T-helper 2 cell treated with Interferon-gamma antibody and Interleukin-4, amounts not matched to agents 5 μg/mL and 100 μg/mL, for 36 hours (primary cell): ENCODE results near the gene TMEM151A.

Experiments
- DNase-seq: peaks from one replicate; pipeline ENCODE4 v3.0.0; 2021; ENCODE audit warnings: low spot score
- H3K27ac Mint-ChIP-seq: one replicate; pipeline ENCODE4 v1.8.0; 2021; ENCODE audit warnings: mild to moderate bottlenecking, mixed read lengths
- H3K27me3 Mint-ChIP-seq: one replicate; pipeline ENCODE4 v1.8.0; 2021; ENCODE audit warnings: low read depth, mixed read lengths
- H3K36me3 Mint-ChIP-seq: one replicate; pipeline ENCODE4 v1.8.0; 2021; ENCODE audit warnings: low read depth, mixed read lengths
- H3K4me1 Mint-ChIP-seq: one replicate; pipeline ENCODE4 v1.8.0; 2021; ENCODE audit warnings: low read depth, mixed read lengths
- H3K4me3 Mint-ChIP-seq: one replicate; pipeline ENCODE4 v1.8.0; 2022; ENCODE audit warnings: mild to moderate bottlenecking, moderate library complexity, mixed read lengths
- H3K9me3 Mint-ChIP-seq: one replicate; pipeline ENCODE4 v1.8.0; 2021; ENCODE audit warnings: mixed read lengths

The TMEM151A gene

DNA sequence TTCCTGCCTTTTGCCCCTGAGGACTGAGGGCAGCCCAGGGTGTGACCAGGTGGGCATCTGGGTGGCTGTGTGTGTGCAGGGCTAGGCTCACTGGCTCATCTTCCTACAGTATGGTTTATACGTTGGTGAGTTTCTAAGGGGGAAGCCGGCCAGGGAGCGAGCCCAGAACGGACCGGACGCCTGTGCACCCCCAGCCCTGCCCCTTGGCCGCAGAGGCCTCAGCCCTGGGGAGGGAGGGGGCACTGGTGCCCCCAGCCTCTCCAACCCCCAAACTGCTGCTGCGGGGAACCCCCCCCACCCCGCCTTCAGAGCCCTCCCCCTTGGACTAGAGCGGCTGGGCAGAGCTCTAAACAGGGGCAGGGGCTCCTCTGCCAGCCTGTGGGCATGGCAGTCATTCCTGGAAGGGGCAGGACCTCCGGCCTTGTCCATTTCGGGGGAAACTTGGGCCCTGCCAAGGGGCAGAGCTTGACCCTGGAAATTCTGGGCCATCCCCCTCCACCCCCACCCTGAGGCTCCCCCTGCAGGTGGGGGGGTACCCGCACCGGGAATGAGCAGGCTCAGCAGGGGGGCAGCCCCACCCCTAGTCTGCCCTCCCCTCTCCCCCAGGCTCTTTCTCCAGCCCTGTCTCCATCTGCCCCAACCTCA is 8.1 kb upstream of the TMEM151A start:
- Mint-ChIP-seq H3K27me3 (peaks cover 10% of the 10 kb centered on the region), H3K4me1 (peaks cover 8% of the 10 kb centered on the region), H3K9me3 (no peaks in the 10 kb centered on the region), H3K27ac (no peak overlapping the region), H3K4me3 (no peak overlapping the region), H3K36me3 (no peaks in the 10 kb centered on the region)
- no peak for DNase-seq

GRCh38 chr11:66284526-66285078 is 7.1 kb upstream of the TMEM151A start:
- no peaks in the 10 kb centered on the region for H3K9me3 Mint-ChIP-seq
- no peak overlapping the region for H3K4me3 Mint-ChIP-seq
- peaks cover 2% of the 10 kb centered on the region for H3K36me3 Mint-ChIP-seq
- no peak overlapping the region for H3K27ac Mint-ChIP-seq
- no peak for DNase-seq
- peaks cover 8% of the 10 kb centered on the region for H3K27me3 Mint-ChIP-seq
- peaks cover 13% of the 10 kb centered on the region for H3K4me1 Mint-ChIP-seq

DNA sequence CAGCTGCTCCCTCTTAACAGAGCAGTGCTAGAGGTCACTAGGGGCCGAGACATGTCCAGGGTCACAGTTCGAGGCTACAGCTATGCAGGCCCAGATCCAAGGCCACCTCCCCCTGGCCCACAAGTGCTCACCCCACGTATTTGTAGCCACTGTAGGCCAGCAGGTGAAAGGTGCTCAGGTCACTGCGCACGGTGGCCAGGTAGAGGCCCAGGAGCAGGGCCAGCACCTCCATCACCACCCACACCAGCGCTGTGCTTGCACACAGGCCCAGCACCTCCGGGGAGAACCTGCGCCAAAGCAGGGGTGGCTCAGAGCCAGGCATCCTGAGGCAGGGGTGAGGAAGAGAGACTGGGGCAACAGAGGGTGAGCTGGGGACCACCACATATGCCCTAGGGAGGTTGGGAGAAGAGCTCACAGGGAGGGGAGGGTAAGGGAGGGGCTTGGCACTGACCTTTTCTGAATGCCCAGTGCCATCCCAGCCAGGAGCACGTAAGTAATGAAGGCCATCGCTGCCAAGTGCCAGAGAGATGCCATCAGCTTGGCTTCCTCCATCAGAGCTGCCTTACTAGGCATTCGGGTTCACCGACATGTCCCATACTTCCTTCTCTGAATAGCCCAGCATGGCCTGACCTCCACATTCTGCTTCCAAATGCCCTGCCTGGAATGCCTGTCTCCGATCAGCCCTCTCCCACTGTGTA is 6.3 kb upstream of the TMEM151A start:
- H3K27me3 Mint-ChIP-seq: peaks cover 10% of the 10 kb centered on the region
- no peak overlapping the region for H3K4me3 Mint-ChIP-seq
- H3K36me3 Mint-ChIP-seq: peaks cover 2% of the 10 kb centered on the region
- DNase-seq: no peak
- no peak overlapping the region for H3K27ac Mint-ChIP-seq
- H3K4me1 Mint-ChIP-seq: peaks cover 17% of the 10 kb centered on the region
- H3K9me3 Mint-ChIP-seq: no peaks in the 10 kb centered on the region

DNA sequence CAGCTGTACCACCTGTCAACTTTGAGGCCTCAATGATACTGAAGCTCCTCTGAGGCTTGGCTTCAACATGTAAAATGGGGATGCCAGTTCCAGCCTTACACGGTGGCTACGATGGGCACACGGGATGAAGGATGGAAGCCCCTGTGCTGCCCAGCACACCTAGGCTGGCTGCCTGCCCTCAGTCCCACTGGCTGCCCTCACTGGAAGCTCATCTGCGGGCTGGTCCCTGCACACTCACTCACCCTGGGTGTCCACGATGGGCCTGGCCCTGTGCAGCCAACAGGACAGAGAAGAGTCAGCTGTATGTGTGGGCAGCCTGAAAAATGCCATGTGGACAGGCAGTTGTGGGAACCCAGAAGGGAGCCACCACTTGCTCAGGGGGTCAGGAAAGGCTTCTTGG is 5.0 kb upstream of the TMEM151A start:
- Mint-ChIP-seq H3K27ac (no peak overlapping the region), H3K27me3 (peaks cover 17% of the 10 kb centered on the region), H3K9me3 (no peaks in the 10 kb centered on the region), H3K4me1 (peaks cover 15% of the 10 kb centered on the region), H3K4me3 (no peak overlapping the region), H3K36me3 (peaks cover 2% of the 10 kb centered on the region)
- DNase-seq: no peak

GRCh38 chr11:66287211-66287888 is 4.3 kb upstream of the TMEM151A start:
- Mint-ChIP-seq H3K4me1 (peaks cover 12% of the 10 kb centered on the region), H3K27ac (peak overlapping the region; percentile 28), H3K9me3 (no peaks in the 10 kb centered on the region), H3K27me3 (peaks cover 18% of the 10 kb centered on the region), H3K36me3 (peaks cover 2% of the 10 kb centered on the region), H3K4me3 (peak overlapping the region; percentile 92)
- DNase-seq: no peak

- H3K27me3 Mint-ChIP-seq: peaks cover 25% of the 10 kb centered on the region
- H3K4me1 Mint-ChIP-seq: peaks cover 16% of the 10 kb centered on the region
- peak overlapping the region; percentile 91 for H3K27ac Mint-ChIP-seq
- H3K36me3 Mint-ChIP-seq: peaks cover 3% of the 10 kb centered on the region
- H3K4me3 Mint-ChIP-seq: peak overlapping the region; percentile 92
- H3K9me3 Mint-ChIP-seq: no peaks in the 10 kb centered on the region
- no peak for DNase-seq
Measured at GRCh38 chr11:66287889-66288670, 3.6 kb upstream of the TMEM151A start.

DNA sequence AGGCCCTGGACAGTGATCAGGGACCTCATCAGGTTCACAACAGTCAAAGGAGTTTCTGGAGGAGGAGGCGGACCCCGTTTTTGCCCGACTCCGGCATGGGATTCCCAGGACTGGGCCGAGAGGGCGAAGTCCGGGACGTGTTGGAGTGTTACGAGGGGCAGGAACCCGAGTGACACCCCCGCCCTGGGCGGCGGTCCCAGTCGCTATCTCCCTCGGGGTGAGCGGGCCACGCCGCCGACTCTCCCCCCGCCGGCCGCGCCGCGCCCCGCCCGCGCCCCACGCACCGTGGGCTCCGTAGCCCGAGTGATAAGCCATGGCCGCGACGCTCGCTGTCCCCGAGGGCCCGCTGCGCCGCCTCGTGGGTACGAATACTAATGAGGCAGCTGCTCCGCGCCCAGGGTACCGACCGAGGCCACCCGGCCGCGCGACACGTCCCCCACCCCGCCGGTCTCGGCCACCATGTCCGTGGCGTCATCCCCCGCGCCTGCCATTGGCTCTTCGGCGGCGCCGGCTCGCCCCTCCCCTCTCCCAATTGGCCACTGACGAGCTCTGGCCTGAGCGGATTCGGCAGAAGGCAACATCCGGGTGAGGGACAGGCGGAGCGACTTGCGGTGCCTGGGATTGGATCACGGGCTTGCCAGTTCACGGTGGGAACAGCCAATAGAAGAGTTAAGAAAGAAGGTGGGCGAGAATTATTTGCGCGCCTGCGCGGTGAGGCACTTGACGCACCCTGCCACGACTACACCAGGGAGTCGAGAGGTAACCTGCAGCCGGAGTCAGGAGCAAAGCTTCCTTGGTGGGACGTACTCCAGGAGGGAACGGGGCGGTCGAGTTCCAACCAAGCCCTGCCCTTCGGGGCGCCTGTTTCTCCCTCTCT is 2.8 kb upstream of the TMEM151A start, which contains the start of gene YIF1A:
Gene YIF1A (minus strand): TSS at position 473 of the 877 bp plus-strand sequence. CDS start 158 bp downstream, at position 315.
- H3K36me3 Mint-ChIP-seq: peaks cover 3% of the 10 kb centered on the region
- DNase-seq: peak; percentile 99
- H3K4me1 Mint-ChIP-seq: peaks cover 16% of the 10 kb centered on the region
- H3K27me3 Mint-ChIP-seq: peaks cover 32% of the 10 kb centered on the region
- H3K4me3 Mint-ChIP-seq: peak within 1 kb of the TSS; percentile 92
- no peaks in the 10 kb centered on the region for H3K9me3 Mint-ChIP-seq
- peak within 1 kb of the TSS; percentile 92 for H3K27ac Mint-ChIP-seq

DNA sequence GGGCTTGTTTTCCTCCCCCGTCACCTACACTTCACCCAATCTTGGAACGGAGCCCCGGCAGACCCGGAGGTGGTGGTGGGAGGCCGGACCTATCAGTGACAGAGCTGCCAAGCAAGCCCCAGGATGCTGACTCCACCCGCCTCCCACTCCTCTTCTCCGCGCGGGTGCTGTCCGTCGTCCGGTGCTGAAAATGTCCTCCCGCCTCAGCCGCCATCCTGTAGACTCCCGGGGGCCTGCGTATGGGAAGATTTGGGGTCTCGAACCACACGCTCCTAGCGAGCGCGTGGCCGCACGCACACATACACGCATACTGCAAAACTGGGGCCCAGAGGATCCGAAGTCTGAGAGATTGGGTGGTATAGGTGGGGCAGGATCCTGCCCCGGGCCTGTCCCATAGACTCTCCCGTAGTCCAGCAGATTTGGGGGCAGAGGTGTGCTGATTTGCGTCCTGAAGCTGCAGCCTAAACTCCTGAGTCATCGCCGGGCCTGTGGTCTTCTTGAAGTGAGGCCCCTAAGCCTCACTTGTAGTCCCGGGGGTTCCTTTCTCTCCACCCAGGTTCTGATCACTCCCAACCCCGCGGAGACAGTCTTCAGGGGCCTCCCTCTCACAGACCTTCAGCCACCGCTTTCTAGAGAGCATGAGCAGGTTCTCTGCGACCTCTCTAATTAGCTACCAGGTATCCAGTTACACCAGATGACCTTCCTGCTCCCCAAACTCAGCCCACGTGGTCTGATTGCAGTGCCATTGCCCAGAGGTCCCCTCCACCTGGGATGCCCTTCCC is 2.0 kb upstream of the TMEM151A start:
- peak overlapping the region; percentile 87 for H3K4me3 Mint-ChIP-seq
- H3K27me3 Mint-ChIP-seq: peaks cover 34% of the 10 kb centered on the region
- peak overlapping the region; percentile 92 for H3K27ac Mint-ChIP-seq
- H3K4me1 Mint-ChIP-seq: peaks cover 16% of the 10 kb centered on the region
- peak; percentile 86 for DNase-seq
- no peaks in the 10 kb centered on the region for H3K9me3 Mint-ChIP-seq
- peaks cover 3% of the 10 kb centered on the region for H3K36me3 Mint-ChIP-seq

DNA sequence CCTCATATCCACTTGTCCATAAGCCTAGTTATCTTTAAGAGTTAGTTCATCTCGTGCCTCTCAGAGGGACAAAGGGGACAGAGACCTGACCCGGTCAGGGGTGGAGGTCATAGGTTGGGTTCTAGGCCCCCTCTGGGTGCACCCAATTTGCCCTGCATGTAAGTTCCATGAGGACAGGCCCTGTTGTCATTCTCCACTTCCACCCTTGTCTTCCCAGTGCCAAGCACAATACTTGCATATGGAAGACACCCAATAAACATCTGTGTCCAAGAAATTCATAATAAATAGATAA is 1.4 kb upstream of the TMEM151A start:
- no peak for DNase-seq
- H3K4me1 Mint-ChIP-seq: peaks cover 16% of the 10 kb centered on the region
- H3K36me3 Mint-ChIP-seq: peaks cover 3% of the 10 kb centered on the region
- H3K9me3 Mint-ChIP-seq: no peaks in the 10 kb centered on the region
- peaks cover 34% of the 10 kb centered on the region for H3K27me3 Mint-ChIP-seq
- H3K4me3 Mint-ChIP-seq: peak overlapping the region; percentile 87
- no peak overlapping the region for H3K27ac Mint-ChIP-seq

- Mint-ChIP-seq H3K27me3 (peaks cover 36% of the 10 kb centered on the region), H3K9me3 (no peaks in the 10 kb centered on the region), H3K36me3 (peaks cover 3% of the 10 kb centered on the region), H3K4me3 (no peak overlapping the region), H3K4me1 (peaks cover 16% of the 10 kb centered on the region), H3K27ac (no peak overlapping the region)
- DNase-seq: no peak
Measured at GRCh38 chr11:66291303-66291705, 390 bp upstream of the TMEM151A start.

- Mint-ChIP-seq H3K36me3 (peaks cover 3% of the 10 kb centered on the region), H3K27me3 (peaks cover 37% of the 10 kb centered on the region), H3K4me1 (peaks cover 13% of the 10 kb centered on the region), H3K4me3 (peak overlapping the region; percentile 37), H3K9me3 (no peaks in the 10 kb centered on the region), H3K27ac (no peak overlapping the region)
- no peak for DNase-seq
Measured at GRCh38 chr11:66292543-66293332, 1.0 kb downstream of the TMEM151A start.

DNA sequence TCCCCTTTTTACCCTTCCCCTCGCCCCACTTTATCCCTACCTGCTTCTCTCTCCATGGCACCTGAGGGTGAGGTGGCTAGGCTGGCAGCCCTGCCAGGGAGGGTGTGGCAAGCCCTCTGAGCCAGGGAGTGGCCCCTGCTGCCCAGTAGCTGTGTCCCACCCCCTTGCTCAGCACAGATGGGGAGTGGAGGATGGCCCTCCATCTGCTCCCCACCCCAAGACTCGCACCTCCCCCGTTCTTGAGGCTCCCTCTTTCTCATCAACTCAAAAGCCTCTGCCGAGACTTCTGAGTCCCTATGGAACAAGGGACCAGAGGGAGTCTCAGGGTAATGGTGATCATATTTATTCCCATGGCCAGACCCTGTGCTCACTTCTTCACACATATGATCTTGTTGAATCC is 1.7 kb downstream of the TMEM151A start:
- H3K36me3 Mint-ChIP-seq: peaks cover 3% of the 10 kb centered on the region
- H3K27ac Mint-ChIP-seq: no peak overlapping the region
- peak overlapping the region; percentile 15 for H3K4me3 Mint-ChIP-seq
- DNase-seq: no peak
- H3K27me3 Mint-ChIP-seq: peaks cover 37% of the 10 kb centered on the region
- H3K4me1 Mint-ChIP-seq: peaks cover 13% of the 10 kb centered on the region
- H3K9me3 Mint-ChIP-seq: no peaks in the 10 kb centered on the region
